A549 (cell line): ENCODE data around the gene DLG2.

Source experiments
- BCL3 ChIP-seq: fragments of >200 bp; sonication (Bioruptor Twin); formaldehyde crosslinking; IDR thresholded peaks from 3 replicates; pipeline ENCODE4 v1.6.1; 2016
- CBX2 ChIP-seq: fragments of 200-600 bp; sonication (generic); IDR thresholded peaks from 2 replicates; pipeline ENCODE4 v1.6.1; 2016; ENCODE audit warnings: low read depth, mild to moderate bottlenecking, borderline replicate concordance
- CEBPB ChIP-seq, 2 experiments: fragments of >200 bp in 1 of 2; sonication (Bioruptor Twin) in 1 of 2; formaldehyde crosslinking in 1 of 2; IDR thresholded peaks; 2 replicates each; pipeline ENCODE4 v1.6.1; 2012 to 2016
- CTCF ChIP-seq: fragments of >200 bp; sonication (Bioruptor Twin); formaldehyde crosslinking; IDR thresholded peaks from 3 replicates; pipeline ENCODE4 v1.5.1; 2016
- MAX ChIP-seq: IDR thresholded peaks from 2 replicates; pipeline ENCODE4 v1.6.1; 2012
- NFE2L2 ChIP-seq: fragments of 150-350 bp; conservative IDR thresholded peaks from 2 replicates; pipeline ENCODE4 v1.6.1; 2014; ENCODE audit warnings: low read length
- NPAS2 ChIP-seq: fragments of 250-450 bp; sonication (Bioruptor Pico); IDR thresholded peaks from 2 replicates; pipeline ENCODE4 v1.8.0; 2022; ENCODE audit warnings: mild to moderate bottlenecking, moderate library complexity, borderline replicate concordance
- POLR2A ChIP-seq: IDR thresholded peaks from 2 replicates; pipeline ENCODE4 v1.6.1; 2012; ENCODE audit warnings: mild to moderate bottlenecking, low read length
- RAD21 ChIP-seq, 2 experiments: fragments of >200 bp in 1 of 2; sonication (Bioruptor Twin) in 1 of 2; formaldehyde crosslinking in 1 of 2; IDR thresholded peaks in 1 of 2; conservative IDR thresholded peaks in 1 of 2; 2 replicates in 1 of 2; 3 replicates in 1 of 2; pipeline ENCODE4 v1.6.1; 2012 to 2018; ENCODE audit warnings: inconsistent platforms in 1 of 2
- RFX5 ChIP-seq: fragments of 450-650 bp; IDR thresholded peaks from 2 replicates; pipeline ENCODE4 v1.7.1; 2014; ENCODE audit warnings: antibody characterized with exemption, mild to moderate bottlenecking, moderate library complexity
- SMC3 ChIP-seq: fragments of >200 bp; sonication (Bioruptor Twin); formaldehyde crosslinking; IDR thresholded peaks from 3 replicates; pipeline ENCODE4 v1.6.1; 2018; ENCODE audit warnings: inconsistent platforms
- TP53 ChIP-seq: fragments of 250-450 bp; sonication (Bioruptor Pico); IDR thresholded peaks from 2 replicates; pipeline ENCODE4 v1.5.0; 2021; ENCODE audit warnings: mild to moderate bottlenecking, moderate library complexity
- ZSCAN20 ChIP-seq: fragments of 250-450 bp; sonication (Bioruptor Pico); IDR thresholded peaks from 2 replicates; pipeline ENCODE4 v1.8.0; 2022; ENCODE audit warnings: mild to moderate bottlenecking, moderate library complexity

GRCh38 chr11:84544566-84544965 is 1082.6 kb downstream of the DLG2 start:
- TF ChIP-seq NFE2L2: no peak
- no peak for TF ChIP-seq TP53 (CRISPR knock-in tag)
- no peak for TF ChIP-seq POLR2A
- no peak for TF ChIP-seq CTCF
- TF ChIP-seq ZSCAN20 (CRISPR knock-in tag): no peak
- TF ChIP-seq MAX: no peak
- TF ChIP-seq RAD21 (conservative IDR thresholded peaks at IDR 0.05 in 1 of 2, IDR thresholded peaks at IDR 0.05 in 1 of 2): no peak
- no peak for TF ChIP-seq SMC3
- TF ChIP-seq CEBPB (IDR thresholded peaks at IDR 0.05): no peak
- TF ChIP-seq RFX5: no peak
- TF ChIP-seq NPAS2 (CRISPR knock-in tag): no peak
- no peak for TF ChIP-seq CBX2
- TF ChIP-seq BCL3: no peak
